HCT116 (cell line): Measurements from ENCODE around the gene AKIRIN2. TPM values are rescaled to one million over a fixed set of nuclear protein-coding genes. Genes with fewer than 3 reads are reported as not detected.

Experiments used
- ATAC-seq: fragments of 200-7000 bp; cut with Tn5 transposase; 2 replicates; pipeline ENCODE4 v1.9.1; 2020; ENCODE audit warnings: mild to moderate bottlenecking, moderate library complexity
- BruUV-seq: library from RNA; stranded (reverse); fragments of 400-500 nt; replicated peaks from 2 replicates; lab custom pipeline; 2021; lab: Mats Ljungman, UMichigan
- CTCF ChIA-PET: fragments of 300-600 bp; sonication (Branson Sonifier 250); formaldehyde crosslinking; loops from one replicate; lab custom pipeline; 2021; ENCODE audit warnings: antibody characterized with exemption; lab: Charles Lee
- POLR2A ChIA-PET: fragments of 300-600, 350-600 bp; sonication (Branson Sonifier 250); formaldehyde crosslinking; loops from one replicate; lab custom pipeline; 2021; ENCODE audit warnings: antibody characterized with exemption; lab: Charles Lee
- RAD21 ChIA-PET, 2 experiments: fragments of 300-600 bp; sonication (Branson Sonifier 250); formaldehyde crosslinking; loops; one replicate each; lab custom pipeline; 2023; ENCODE audit warnings: low total read pairs in 2 of 2; ENCODE audit not compliant: uncharacterized antibody in 2 of 2, unreplicated experiment in 2 of 2, low non-redundant PET in 1 of 2; lab: Charles Lee
- DNase-seq: peaks from one replicate; pipeline ENCODE4 v3.0.0-alpha.2; 2010; ENCODE audit warnings: low read depth, low spot score
- H2AFZ ChIP-seq: fragments of 200-600 bp; shearing (Covaris generic), sonication (generic); 2 replicates; pipeline ENCODE4 v1.6.1; 2017; ENCODE audit warnings: low read depth, mixed run types, mixed read lengths, antibody characterized with exemption, low read length; ENCODE audit not compliant: poor library complexity, severe bottlenecking
- H3K27ac ChIP-seq: 2 replicates; pipeline ENCODE4 v1.5.1; 2012; ENCODE audit warnings: low read depth, low read length
- H3K27me3 ChIP-seq: fragments of 200-600 bp; sonication (generic); 2 replicates; pipeline ENCODE4 v1.6.1; 2016; ENCODE audit warnings: mixed run types, low read length, mixed read lengths; ENCODE audit not compliant: insufficient read depth
- H3K36me3 ChIP-seq, 2 experiments: fragments of 200-500 bp in 1 of 2; fragments of 200-600 bp in 1 of 2; sonication (Bioruptor generic) in 1 of 2; sonication (generic) in 1 of 2; 2 replicates each; pipeline versions ENCODE4 v1.5.1 to v1.6.1; 2014 to 2016; ENCODE audit warnings: low read length in 2 of 2, inconsistent platforms in 1 of 2, mixed read lengths in 1 of 2, mixed run types in 1 of 2; ENCODE audit not compliant: insufficient read depth in 2 of 2, control insufficient read depth in 1 of 2
- H3K4me1 ChIP-seq, 2 experiments: fragments of 200-600 bp in 1 of 2; sonication (generic) in 1 of 2; 2 replicates each; pipeline versions ENCODE4 v1.5.1 to v1.6.1; 2012 to 2017; ENCODE audit warnings: low read length in 2 of 2, inconsistent platforms in 1 of 2, mild to moderate bottlenecking in 1 of 2, mixed read lengths in 1 of 2, mixed run types in 1 of 2, moderate library complexity in 1 of 2; ENCODE audit not compliant: insufficient read depth in 2 of 2, control insufficient read depth in 1 of 2
- H3K4me2 ChIP-seq: fragments of 200-600 bp; sonication (generic); 2 replicates; pipeline ENCODE4 v1.6.1; 2017; ENCODE audit warnings: mixed run types, low read length, mixed read lengths
- H3K4me3 ChIP-seq, 2 experiments: fragments of 200-600 bp in 1 of 2; sonication (generic) in 1 of 2; replicated peaks in 1 of 2; 2 replicates each; pipeline ENCODE4 v1.5.1; 2011 to 2016; ENCODE audit warnings: low read length in 2 of 2, control low read depth in 1 of 2, low read depth in 1 of 2, mild to moderate bottlenecking in 1 of 2, mixed read lengths in 1 of 2, mixed run types in 1 of 2
- H3K79me2 ChIP-seq: fragments of 200-600 bp; sonication (generic); 2 replicates; pipeline ENCODE4 v1.6.1; 2017; ENCODE audit warnings: mild to moderate bottlenecking, mixed run types, low read length, moderate library complexity, mixed read lengths; ENCODE audit not compliant: insufficient read depth
- H3K9ac ChIP-seq: fragments of 200-600 bp; sonication (generic); 2 replicates; pipeline ENCODE4 v1.6.1; 2016; ENCODE audit warnings: low read length, mixed read lengths
- H3K9me2 ChIP-seq: fragments of 200-600 bp; sonication (generic), shearing (Covaris generic); 2 replicates; pipeline ENCODE4 v1.6.1; 2017; ENCODE audit warnings: mixed run types, mild to moderate bottlenecking, moderate library complexity; ENCODE audit not compliant: insufficient read depth
- H3K9me3 ChIP-seq, 2 experiments: fragments of 200-500 bp in 1 of 2; fragments of 200-600 bp in 1 of 2; sonication (Bioruptor generic) in 1 of 2; sonication (generic) in 1 of 2; 2 replicates each; pipeline ENCODE4 v1.6.1; 2014 to 2017; ENCODE audit warnings: low read length in 2 of 2, mixed read lengths in 2 of 2, inconsistent platforms in 1 of 2, low read depth in 1 of 2, mild to moderate bottlenecking in 1 of 2, mixed run types in 1 of 2, moderate library complexity in 1 of 2; ENCODE audit not compliant: control insufficient read depth in 1 of 2, insufficient read depth in 1 of 2
- H4K20me1 ChIP-seq: fragments of 200-600 bp; sonication (generic), shearing (Covaris generic); 2 replicates; pipeline ENCODE4 v1.6.1; 2017; ENCODE audit warnings: mixed run types, mild to moderate bottlenecking, moderate library complexity; ENCODE audit not compliant: insufficient read depth
- CBX3 ChIP-seq: IDR thresholded peaks from 2 replicates; pipeline ENCODE4 v1.6.1; 2012; ENCODE audit warnings: low read depth
- CEBPB ChIP-seq: IDR thresholded peaks from 2 replicates; pipeline ENCODE4 v1.6.1; 2012; ENCODE audit warnings: low read depth
- ELF1 ChIP-seq: IDR thresholded peaks from 2 replicates; pipeline ENCODE4 v1.6.1; 2012; ENCODE audit warnings: low read depth, borderline replicate concordance
- EZH2 ChIP-seq: fragments of 200-600 bp; sonication (generic); IDR thresholded peaks from 2 replicates; pipeline ENCODE4 v1.6.1; 2017; ENCODE audit warnings: antibody characterized with exemption, mixed run types
- FOSL1 ChIP-seq: IDR thresholded peaks from 2 replicates; pipeline ENCODE4 v1.6.1; 2012; ENCODE audit warnings: low read depth
- JUND ChIP-seq: IDR thresholded peaks from 2 replicates; pipeline ENCODE4 v1.6.1; 2012
- POLR2AphosphoS5 ChIP-seq: IDR thresholded peaks from 2 replicates; pipeline ENCODE4 v1.6.1; 2011; ENCODE audit warnings: mild to moderate bottlenecking, low read depth, low read length, moderate library complexity
- REST ChIP-seq: IDR thresholded peaks from 2 replicates; pipeline ENCODE4 v1.6.1; 2012; ENCODE audit warnings: low read depth
- SIN3A ChIP-seq: IDR thresholded peaks from 2 replicates; pipeline ENCODE4 v1.6.1; 2012; ENCODE audit warnings: low read depth
- SP1 ChIP-seq: IDR thresholded peaks from 2 replicates; pipeline ENCODE4 v1.6.1; 2012; ENCODE audit warnings: low read depth
- SRF ChIP-seq: IDR thresholded peaks from 2 replicates; pipeline ENCODE4 v1.6.1; 2012; ENCODE audit warnings: low read depth
- YY1 ChIP-seq: IDR thresholded peaks from 2 replicates; pipeline ENCODE4 v1.6.1; 2011; ENCODE audit warnings: low read length, low read depth, moderate library complexity, mild to moderate bottlenecking; ENCODE audit not compliant: insufficient replicate concordance; ENCODE audit errors: extremely low read depth
- ZBTB33 ChIP-seq: IDR thresholded peaks from 2 replicates; pipeline ENCODE4 v1.6.1; 2011; ENCODE audit warnings: mild to moderate bottlenecking, low read length, moderate library complexity; ENCODE audit not compliant: insufficient replicate concordance; ENCODE audit errors: extremely low read depth
- ZNF274 ChIP-seq: fragments of 200-500 bp; sonication (Bioruptor generic); IDR thresholded peaks from 2 replicates; pipeline ENCODE4 v1.6.1; 2014; ENCODE audit warnings: mild to moderate bottlenecking, low read depth, low read length, inconsistent platforms
- intact Hi-C: fragments of 100-400 bp; cut with micrococcal nuclease; formaldehyde crosslinking; loops from 2 replicates; pipeline ENCODE4 v1.10.0; 2022
- total RNA-seq: library from RNA; stranded (reverse); gene quantifications from one replicate; pipeline ENCODE4 v1.2.1, GENCODE V29; 2021; ENCODE audit not compliant: unreplicated experiment
- TF ChIP-seq, protein P1 (sequence below): IDR thresholded peaks from 2 replicates; pipeline ENCODE4 v1.6.1; 2012
- TF ChIP-seq, protein P2 (sequence below), 3 experiments: fragments of 200-600 bp in 1 of 3; sonication (generic) in 1 of 3; IDR thresholded peaks in 2 of 3; conservative IDR thresholded peaks in 1 of 3; 2 replicates each; pipeline ENCODE4 v1.5.1; 2012 to 2017; ENCODE audit warnings: low read depth in 2 of 3, low read length in 2 of 3, antibody characterized with exemption in 1 of 3, borderline replicate concordance in 1 of 3, control low read depth in 1 of 3, mild to moderate bottlenecking in 1 of 3, mixed read lengths in 1 of 3, mixed run types in 1 of 3, moderate library complexity in 1 of 3; ENCODE audit not compliant: insufficient read depth in 1 of 3

AKIRIN2 gene
- total RNA-seq, 1 experiment from 2014 or later: 54.8 TPM

DNA sequence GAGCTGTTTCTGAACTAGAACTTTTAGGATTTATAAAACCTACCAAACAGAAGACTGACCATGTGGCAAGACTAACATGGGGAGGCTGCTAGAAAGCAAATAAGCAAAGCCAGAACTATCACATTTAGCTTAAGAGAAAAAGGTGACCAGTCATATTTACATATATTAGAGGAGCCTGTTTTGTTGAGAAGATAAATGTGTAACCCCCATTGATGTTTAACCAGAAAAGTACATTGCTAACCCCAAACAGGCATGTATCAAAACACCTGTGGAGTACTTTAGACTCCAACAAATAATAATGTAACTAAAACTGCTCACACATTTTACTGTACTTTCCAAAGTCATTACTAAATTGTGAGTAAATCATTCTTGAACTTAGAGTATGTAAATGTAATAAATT lies 35.0 kb downstream of the AKIRIN2 start:
- intact Hi-C loops: no loop called here
- no peaks in the 10 kb centered on the region for H4K20me1 ChIP-seq
- no peaks in the 10 kb centered on the region for H3K9me3 ChIP-seq
- H3K27me3 ChIP-seq: no peaks in the 10 kb centered on the region
- ChIA-PET CTCF (no interaction called here), POLR2A (no interaction called here), RAD21 (no interaction called here)
- TF ChIP-seq SRF (no peak), ZNF274 (no peak), YY1 (no peak), REST (no peak), EZH2 (no peak), POLR2AphosphoS5 (no peak), ZBTB33 (no peak), SIN3A (no peak), ELF1 (no peak), CEBPB (no peak), FOSL1 (no peak), SP1 (no peak), JUND (no peak), CBX3 (no peak)
- TF ChIP-seq, protein P1, sequence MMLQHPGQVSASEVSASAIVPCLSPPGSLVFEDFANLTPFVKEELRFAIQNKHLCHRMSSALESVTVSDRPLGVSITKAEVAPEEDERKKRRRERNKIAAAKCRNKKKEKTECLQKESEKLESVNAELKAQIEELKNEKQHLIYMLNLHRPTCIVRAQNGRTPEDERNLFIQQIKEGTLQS: no peak
- TF ChIP-seq, protein P2, sequence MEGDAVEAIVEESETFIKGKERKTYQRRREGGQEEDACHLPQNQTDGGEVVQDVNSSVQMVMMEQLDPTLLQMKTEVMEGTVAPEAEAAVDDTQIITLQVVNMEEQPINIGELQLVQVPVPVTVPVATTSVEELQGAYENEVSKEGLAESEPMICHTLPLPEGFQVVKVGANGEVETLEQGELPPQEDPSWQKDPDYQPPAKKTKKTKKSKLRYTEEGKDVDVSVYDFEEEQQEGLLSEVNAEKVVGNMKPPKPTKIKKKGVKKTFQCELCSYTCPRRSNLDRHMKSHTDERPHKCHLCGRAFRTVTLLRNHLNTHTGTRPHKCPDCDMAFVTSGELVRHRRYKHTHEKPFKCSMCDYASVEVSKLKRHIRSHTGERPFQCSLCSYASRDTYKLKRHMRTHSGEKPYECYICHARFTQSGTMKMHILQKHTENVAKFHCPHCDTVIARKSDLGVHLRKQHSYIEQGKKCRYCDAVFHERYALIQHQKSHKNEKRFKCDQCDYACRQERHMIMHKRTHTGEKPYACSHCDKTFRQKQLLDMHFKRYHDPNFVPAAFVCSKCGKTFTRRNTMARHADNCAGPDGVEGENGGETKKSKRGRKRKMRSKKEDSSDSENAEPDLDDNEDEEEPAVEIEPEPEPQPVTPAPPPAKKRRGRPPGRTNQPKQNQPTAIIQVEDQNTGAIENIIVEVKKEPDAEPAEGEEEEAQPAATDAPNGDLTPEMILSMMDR (IDR thresholded peaks at IDR 0.05 in 2 of 3, conservative IDR thresholded peaks at IDR 0.05 in 1 of 3; ENCODE audit: borderline replicate concordance in 1 of 3, insufficient read depth in 1 of 3, low read depth in 2 of 3, low read length in 2 of 3): no peak
- H3K4me3 ChIP-seq: no peak overlapping the region
- BruUV-seq: no TSS peak
- no peaks in the 10 kb centered on the region for H3K9me2 ChIP-seq
- no peaks in the 10 kb centered on the region; a peak in 1 of 4 replicates for H3K36me3 ChIP-seq
- no peak overlapping the region for H3K27ac ChIP-seq
- H3K9ac ChIP-seq: no peak overlapping the region
- no peak overlapping the region for H3K4me2 ChIP-seq
- H3K4me1 ChIP-seq: no peaks in the 10 kb centered on the region
- DNase-seq (no peak), ATAC-seq (no peak)
- no peaks in the 10 kb centered on the region for H3K79me2 ChIP-seq
- H2AFZ ChIP-seq: no peak overlapping the region
